ENCODE measurements around the gene HOXB8. TPM values are rescaled to one million over a fixed set of nuclear protein-coding genes. Genes with fewer than 3 reads are reported as not detected.

HOXB8 gene
- total RNA-seq, 2 donors from 2014 or later = not detected

GRCh38 chr17:48608494-48608834 is 6.6 kb downstream of the HOXB8 start:
- H3K4me1 Mint-ChIP-seq (ENCODE audit: low read depth) = peaks cover 30% of the 10 kb centered on the region
- no peak overlapping the region for H3K27ac Mint-ChIP-seq
- H3K4me3 Mint-ChIP-seq = no peak overlapping the region
- DNase-seq = no peak
- H3K9me3 Mint-ChIP-seq = no peaks in the 10 kb centered on the region
- peaks cover 0 to 2% of the 10 kb centered on the region in 2 donors for H3K36me3 Mint-ChIP-seq (ENCODE audit: insufficient read depth in 2 of 2)
- no peak for ATAC-seq (replicated peaks in 1 of 2)
- peaks cover 90% of the 10 kb centered on the region for H3K27me3 Mint-ChIP-seq (ENCODE audit: low read depth)

DNA sequence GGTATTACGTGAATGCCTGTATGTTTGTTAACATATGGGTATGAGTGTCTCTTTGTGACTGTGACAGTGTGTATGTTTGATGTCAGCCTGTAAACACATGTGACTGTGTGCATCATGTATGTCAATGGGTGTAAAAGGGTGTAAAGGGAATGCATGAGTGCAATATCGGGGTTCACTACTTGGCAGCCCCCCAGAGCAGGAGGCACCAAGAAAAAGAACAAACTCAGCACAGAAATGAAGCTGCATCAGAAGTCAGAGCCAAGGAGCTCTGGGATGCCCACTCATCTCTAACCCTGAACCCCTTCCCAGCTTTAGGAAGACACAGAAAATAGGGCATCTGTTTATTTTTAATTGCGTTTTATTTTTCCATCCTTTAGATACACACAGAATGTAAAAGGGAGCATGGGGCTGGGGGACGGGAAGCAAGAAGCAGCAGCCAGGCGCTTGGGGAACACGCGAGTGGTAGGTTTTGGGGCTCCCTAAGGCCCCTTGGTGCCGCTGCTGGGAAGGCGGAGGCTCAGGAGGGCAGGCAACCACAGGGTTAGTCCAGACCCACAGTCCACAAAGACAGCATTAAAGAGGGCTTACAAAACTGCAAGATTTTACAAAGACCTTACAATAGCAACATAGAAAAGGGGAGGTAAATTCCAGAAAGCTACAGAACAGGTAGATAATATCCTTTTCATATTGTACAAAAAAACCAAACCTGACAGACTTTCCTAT is 8.0 kb downstream of the HOXB8 start:
- no peak overlapping the region for H3K27ac Mint-ChIP-seq
- ATAC-seq (replicated peaks in 1 of 2) = no peak
- DNase-seq = no peak
- peaks cover 90% of the 10 kb centered on the region for H3K27me3 Mint-ChIP-seq (ENCODE audit: low read depth)
- H3K9me3 Mint-ChIP-seq = no peaks in the 10 kb centered on the region
- H3K4me3 Mint-ChIP-seq = no peak overlapping the region
- peaks cover 26% of the 10 kb centered on the region for H3K4me1 Mint-ChIP-seq (ENCODE audit: low read depth)
- H3K36me3 Mint-ChIP-seq (ENCODE audit: insufficient read depth in 2 of 2) = peaks cover 0 to 2% of the 10 kb centered on the region in 2 donors

- DNase-seq = no peak
- no peak overlapping the region for H3K4me3 Mint-ChIP-seq
- peaks cover 19% of the 10 kb centered on the region for H3K4me1 Mint-ChIP-seq (ENCODE audit: low read depth)
- H3K9me3 Mint-ChIP-seq = no peaks in the 10 kb centered on the region
- peaks cover 0 to 2% of the 10 kb centered on the region in 2 donors for H3K36me3 Mint-ChIP-seq (ENCODE audit: insufficient read depth in 2 of 2)
- no peak overlapping the region for H3K27ac Mint-ChIP-seq
- peaks cover 90% of the 10 kb centered on the region for H3K27me3 Mint-ChIP-seq (ENCODE audit: low read depth)
- ATAC-seq (replicated peaks in 1 of 2) = no peak
These were observed 8.9 kb downstream of the HOXB8 start for GRCh38 chr17:48605991-48606891.

DNA sequence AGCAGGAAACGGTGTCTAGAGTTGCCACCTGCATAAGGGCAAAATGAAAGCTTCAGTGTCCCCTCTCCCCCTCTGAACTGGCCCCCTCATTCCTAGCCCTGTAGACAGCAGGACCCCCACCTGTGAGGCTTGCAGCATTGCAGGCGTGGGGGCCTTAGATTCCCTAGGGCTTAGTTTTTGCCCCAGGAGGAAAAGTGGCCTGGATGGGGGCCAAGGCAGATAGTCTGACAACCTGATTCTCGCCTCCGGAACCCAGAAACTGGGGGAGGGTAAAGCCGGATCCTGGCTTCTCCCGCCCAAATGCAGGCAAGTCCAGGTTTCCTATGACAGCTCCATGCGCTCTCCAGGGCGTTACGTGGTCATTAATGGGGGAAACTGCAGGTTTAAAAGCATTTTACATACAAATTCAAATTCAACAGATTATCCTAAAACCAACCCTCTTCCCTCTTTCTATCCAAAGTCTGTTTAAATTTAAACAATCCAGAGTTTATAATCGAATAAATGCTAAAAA is 9.6 kb downstream of the HOXB8 start:
- H3K27ac Mint-ChIP-seq = no peak overlapping the region
- no peaks in the 10 kb centered on the region for H3K36me3 Mint-ChIP-seq (ENCODE audit: insufficient read depth in 2 of 2)
- H3K4me3 Mint-ChIP-seq = no peak overlapping the region
- DNase-seq = no peak
- no peak for ATAC-seq (replicated peaks in 1 of 2)
- H3K27me3 Mint-ChIP-seq (ENCODE audit: low read depth) = peaks cover 91% of the 10 kb centered on the region
- peaks cover 13% of the 10 kb centered on the region for H3K4me1 Mint-ChIP-seq (ENCODE audit: low read depth)
- no peaks in the 10 kb centered on the region for H3K9me3 Mint-ChIP-seq

GRCh38 chr17:48604770-48605329 is 10.2 kb downstream of the HOXB8 start, which contains the start of gene HOXB6:
HOXB6 (minus strand) TSS chr17:48604986; CDS start chr17:48598150, 6,836 bp downstream.
- Mint-ChIP-seq H3K27ac (no peak within 1 kb of the TSS), H3K36me3 (ENCODE audit: insufficient read depth in 2 of 2) (no peaks in the 10 kb centered on the region), H3K4me1 (ENCODE audit: low read depth) (peaks cover 13% of the 10 kb centered on the region), H3K4me3 (peak within 1 kb of the TSS; percentile 66 to 67), H3K27me3 (ENCODE audit: low read depth) (peaks cover 96% of the 10 kb centered on the region), H3K9me3 (no peaks in the 10 kb centered on the region)
- DNase-seq (no peak), ATAC-seq (replicated peaks in 1 of 2) (no peak)

DNA sequence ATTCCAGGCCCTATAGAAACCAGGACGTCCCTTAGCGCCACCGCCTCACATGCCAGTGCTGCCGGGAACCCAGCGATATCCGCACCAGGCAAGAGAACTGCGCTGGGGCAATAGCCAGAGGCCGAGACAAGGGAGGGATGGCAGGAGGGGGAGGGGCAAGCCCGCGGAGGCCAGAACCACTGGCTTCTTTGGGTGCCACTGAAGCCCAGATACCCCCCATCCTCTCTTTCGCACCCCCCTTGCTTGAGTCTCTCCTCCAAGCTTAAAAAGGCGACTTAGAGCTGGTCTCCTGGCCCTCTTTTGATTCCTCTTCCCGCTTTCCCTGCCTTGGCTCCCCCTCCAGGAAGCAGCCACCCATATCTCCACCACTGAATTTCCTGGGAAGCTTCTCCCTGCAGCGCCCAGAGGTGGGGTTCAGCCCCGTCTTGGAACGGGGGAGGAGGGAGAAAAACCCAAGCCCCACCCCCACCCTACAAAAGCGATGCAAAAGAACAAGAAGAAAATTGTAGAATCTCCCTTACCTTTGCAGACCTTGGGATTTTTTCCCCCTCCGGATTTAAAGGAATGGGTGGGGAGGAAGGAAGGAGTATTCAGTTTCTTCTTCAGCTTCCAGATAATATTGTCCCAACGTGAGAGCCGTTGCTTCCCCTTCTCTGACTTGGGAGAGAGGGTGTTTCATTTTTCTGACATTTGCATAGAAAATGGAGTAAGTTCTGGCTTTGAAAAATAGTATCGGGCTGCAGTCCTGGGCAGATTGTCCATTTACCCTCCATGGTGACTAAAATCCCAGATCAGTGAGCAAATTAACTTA is 10.9 kb downstream of the HOXB8 start:
- no peak for DNase-seq
- H3K4me1 Mint-ChIP-seq (ENCODE audit: low read depth) = peaks cover 13% of the 10 kb centered on the region
- H3K9me3 Mint-ChIP-seq = no peaks in the 10 kb centered on the region
- peak overlapping the region; percentile 66 to 67 for H3K4me3 Mint-ChIP-seq
- no peak overlapping the region for H3K27ac Mint-ChIP-seq
- H3K27me3 Mint-ChIP-seq (ENCODE audit: low read depth) = peaks cover 96% of the 10 kb centered on the region
- no peak for ATAC-seq (replicated peaks in 1 of 2)
- H3K36me3 Mint-ChIP-seq (ENCODE audit: insufficient read depth in 2 of 2) = no peaks in the 10 kb centered on the region

- no peak for DNase-seq
These were observed 13.3 kb downstream of the HOXB8 start for GRCh38 chr17:48601539-48602425.

DNA sequence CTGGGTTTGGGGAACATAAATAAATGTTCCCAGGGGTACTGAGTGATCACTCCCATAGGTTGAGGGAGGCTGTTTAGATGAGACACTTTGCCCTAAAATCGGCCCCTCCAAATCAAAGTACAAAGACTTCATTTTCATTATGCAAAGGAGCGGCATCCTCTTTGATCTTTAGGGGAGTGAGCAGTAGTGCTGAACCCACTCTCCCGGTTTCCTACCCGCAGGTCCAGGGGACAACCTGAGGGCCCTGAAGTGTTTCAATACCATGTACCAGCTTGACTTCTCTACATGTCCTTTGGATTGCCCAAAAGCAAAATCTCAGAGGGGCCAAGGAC is 13.9 kb downstream of the HOXB8 start:
- Mint-ChIP-seq H3K36me3 (ENCODE audit: insufficient read depth in 2 of 2) (no peaks in the 10 kb centered on the region), H3K4me3 (no peak overlapping the region), H3K9me3 (no peaks in the 10 kb centered on the region), H3K27ac (no peak overlapping the region), H3K27me3 (ENCODE audit: low read depth) (peaks cover 98% of the 10 kb centered on the region), H3K4me1 (ENCODE audit: low read depth) (peaks cover 34% of the 10 kb centered on the region)
- ATAC-seq (replicated peaks in 1 of 2) (no peak), DNase-seq (no peak)

More at GRCh38 chr17:48601539-48602425, 13.3 kb downstream of the HOXB8 start:
- Mint-ChIP-seq H3K4me3 (peak overlapping the region in 1 of 2 donors; percentile 26), H3K9me3 (no peaks in the 10 kb centered on the region), H3K4me1 (ENCODE audit: low read depth) (peaks cover 28% of the 10 kb centered on the region), H3K27ac (no peak overlapping the region), H3K36me3 (ENCODE audit: insufficient read depth in 2 of 2) (no peaks in the 10 kb centered on the region), H3K27me3 (ENCODE audit: low read depth) (peaks cover 98% of the 10 kb centered on the region)
- no peak for ATAC-seq (replicated peaks in 1 of 2)

DNA sequence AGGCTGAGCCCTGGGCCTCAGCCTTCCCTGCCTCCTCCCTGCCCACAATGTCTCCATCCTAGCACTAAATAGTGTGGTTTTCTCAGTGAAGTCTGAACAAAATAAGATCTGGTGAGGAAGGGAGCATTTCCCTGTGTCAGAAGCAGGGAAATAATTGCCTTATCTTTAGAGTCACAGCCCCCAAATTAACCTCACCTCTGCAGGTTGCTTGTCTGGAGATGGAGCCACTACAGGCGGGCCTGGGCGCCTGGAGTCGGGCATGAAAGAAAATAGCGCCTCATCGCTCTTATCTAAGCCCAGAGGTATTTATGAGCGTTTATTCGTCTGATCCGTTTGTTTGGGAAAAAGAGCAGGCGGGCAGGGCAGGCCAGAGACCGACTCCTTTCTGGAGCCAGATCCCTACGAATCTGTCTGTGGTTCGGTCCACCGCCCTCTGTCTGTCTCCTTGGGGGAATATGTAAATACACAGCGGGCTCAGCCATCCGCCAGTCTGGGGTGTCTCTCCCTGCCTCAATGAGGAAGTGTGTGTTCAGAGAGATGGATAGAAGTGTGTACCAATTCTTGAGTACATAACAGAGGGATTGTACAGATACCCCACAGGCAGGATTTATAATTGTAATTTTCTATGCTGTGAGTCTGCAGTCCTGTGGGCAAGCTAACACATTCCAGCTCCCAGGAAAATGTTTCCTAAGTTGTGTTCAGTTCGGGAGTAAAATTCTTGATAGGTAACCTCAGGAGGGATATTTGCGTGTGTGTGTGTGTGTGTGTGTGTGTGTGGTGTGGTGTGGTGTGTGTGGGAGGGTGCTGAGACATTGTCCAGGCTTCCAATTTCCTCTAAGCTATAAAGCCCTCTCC is 14.6 kb downstream of the HOXB8 start:
- peaks cover 41% of the 10 kb centered on the region for H3K4me1 Mint-ChIP-seq (ENCODE audit: low read depth)
- ATAC-seq (replicated peaks in 1 of 2) (no peak), DNase-seq (no peak)
- H3K27ac Mint-ChIP-seq = no peak overlapping the region
- H3K36me3 Mint-ChIP-seq (ENCODE audit: insufficient read depth in 2 of 2) = no peaks in the 10 kb centered on the region
- H3K27me3 Mint-ChIP-seq (ENCODE audit: low read depth) = peaks cover 98% of the 10 kb centered on the region
- H3K4me3 Mint-ChIP-seq = no peak overlapping the region
- no peaks in the 10 kb centered on the region for H3K9me3 Mint-ChIP-seq

DNA sequence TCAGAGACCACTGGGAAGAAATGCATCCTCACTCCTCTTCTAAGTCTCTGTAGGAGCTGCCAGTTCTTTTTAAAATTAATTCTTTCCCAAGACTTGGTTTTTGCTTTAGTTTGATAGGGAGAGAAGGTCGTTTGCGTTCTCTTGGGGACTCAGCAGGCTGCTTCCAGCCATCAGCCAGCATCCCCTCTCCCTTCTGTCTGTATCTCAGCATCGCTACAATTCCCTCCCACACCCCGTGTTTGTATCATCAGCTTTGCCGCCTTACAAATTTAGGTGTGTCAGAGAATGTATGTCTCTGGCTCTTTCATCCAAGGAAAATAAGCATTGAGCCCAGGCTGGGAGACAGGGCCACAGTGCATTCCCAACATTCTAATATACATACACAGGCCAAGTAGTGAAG is 15.7 kb downstream of the HOXB8 start:
- H3K4me1 Mint-ChIP-seq (ENCODE audit: low read depth) = peaks cover 37% of the 10 kb centered on the region
- no peak for ATAC-seq (replicated peaks in 1 of 2)

DNA sequence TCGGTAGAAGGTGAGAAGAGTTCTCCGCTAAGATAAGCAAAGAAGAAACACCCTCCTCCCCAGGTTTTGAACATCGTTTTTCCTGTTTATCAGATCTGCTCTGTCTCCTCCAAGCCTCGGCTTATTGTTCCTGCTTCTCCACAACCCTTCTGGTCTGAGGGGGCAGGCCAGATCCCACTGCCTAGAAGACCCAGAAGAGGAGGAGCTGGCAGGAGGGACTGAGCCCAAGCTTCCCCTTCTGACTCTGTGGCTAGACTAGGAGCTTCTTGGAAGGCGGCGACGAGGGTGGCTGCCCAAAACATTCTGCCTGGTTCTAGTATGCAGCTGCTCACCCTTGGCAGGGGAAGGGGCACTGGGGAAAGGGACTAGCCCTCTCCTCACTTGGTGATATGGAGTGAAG is 16.4 kb downstream of the HOXB8 start:
- DNase-seq (no peak), ATAC-seq (replicated peaks in 1 of 2) (no peak)
- Mint-ChIP-seq H3K27ac (no peak overlapping the region), H3K4me1 (ENCODE audit: low read depth) (peaks cover 41% of the 10 kb centered on the region), H3K9me3 (no peaks in the 10 kb centered on the region), H3K27me3 (ENCODE audit: low read depth) (peaks cover 100% of the 10 kb centered on the region), H3K4me3 (peak overlapping the region; percentile 33 to 76), H3K36me3 (ENCODE audit: insufficient read depth in 2 of 2) (no peaks in the 10 kb centered on the region)

More for the DNA sequence above, 15.7 kb downstream of the HOXB8 start:
- H3K36me3 Mint-ChIP-seq (ENCODE audit: insufficient read depth in 2 of 2) = no peaks in the 10 kb centered on the region
- H3K4me3 Mint-ChIP-seq = no peak overlapping the region
- no peak overlapping the region for H3K27ac Mint-ChIP-seq
- H3K27me3 Mint-ChIP-seq (ENCODE audit: low read depth) = peaks cover 98% of the 10 kb centered on the region
- DNase-seq = no peak
- H3K9me3 Mint-ChIP-seq = no peaks in the 10 kb centered on the region
